HCT116 (cell line): ENCODE data around the gene SLC4A4.

Experiments used
- EZH2 ChIP-seq: fragments of 200-600 bp; sonication (generic); IDR thresholded peaks from 2 replicates; pipeline ENCODE4 v1.6.1; 2017; ENCODE audit warnings: antibody characterized with exemption, mixed run types
- FOSL1 ChIP-seq: IDR thresholded peaks from 2 replicates; pipeline ENCODE4 v1.6.1; 2012; ENCODE audit warnings: low read depth
- POLR2A ChIP-seq: IDR thresholded peaks from 2 replicates; pipeline ENCODE4 v1.7.0; 2011; ENCODE audit warnings: borderline replicate concordance; ENCODE audit not compliant: insufficient read depth, insufficient read length; ENCODE audit errors: extremely low read depth
- SIN3A ChIP-seq: IDR thresholded peaks from 2 replicates; pipeline ENCODE4 v1.6.1; 2012; ENCODE audit warnings: low read depth
- TF ChIP-seq, protein P1 (sequence below): IDR thresholded peaks from 2 replicates; pipeline ENCODE4 v1.6.1; 2012; ENCODE audit warnings: low read depth
- TF ChIP-seq, protein P2 (sequence below), 3 experiments: fragments of 200-600 bp in 1 of 3; sonication (generic) in 1 of 3; IDR thresholded peaks in 2 of 3; conservative IDR thresholded peaks in 1 of 3; 2 replicates each; pipeline ENCODE4 v1.5.1; 2012 to 2017; ENCODE audit warnings: low read depth in 2 of 3, low read length in 2 of 3, antibody characterized with exemption in 1 of 3, borderline replicate concordance in 1 of 3, control low read depth in 1 of 3, mild to moderate bottlenecking in 1 of 3, mixed read lengths in 1 of 3, mixed run types in 1 of 3, moderate library complexity in 1 of 3; ENCODE audit not compliant: insufficient read depth in 1 of 3
- TF ChIP-seq, protein P3 (sequence below): IDR thresholded peaks from 2 replicates; pipeline ENCODE4 v1.6.1; 2012

DNA sequence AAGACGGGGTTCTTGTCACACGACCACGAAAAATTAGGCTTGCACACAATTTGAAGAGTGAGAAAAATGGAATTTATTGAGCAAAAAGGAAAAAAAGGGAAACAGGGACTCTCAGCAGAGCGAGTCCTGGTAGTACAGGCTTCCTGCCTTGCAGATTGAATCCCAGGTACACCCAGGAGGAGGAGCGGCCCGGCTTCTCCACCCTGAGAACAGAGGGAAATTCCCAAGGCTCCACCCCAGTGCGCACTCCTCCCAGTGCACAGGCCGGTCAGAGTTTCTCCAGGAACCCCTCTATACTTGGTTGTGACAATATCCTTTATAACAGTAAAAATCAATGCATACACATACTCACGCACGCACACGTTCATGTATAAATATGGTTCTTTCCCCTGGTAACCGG, 22.0 kb downstream of the SLC4A4 start:
- TF ChIP-seq, protein P1, sequence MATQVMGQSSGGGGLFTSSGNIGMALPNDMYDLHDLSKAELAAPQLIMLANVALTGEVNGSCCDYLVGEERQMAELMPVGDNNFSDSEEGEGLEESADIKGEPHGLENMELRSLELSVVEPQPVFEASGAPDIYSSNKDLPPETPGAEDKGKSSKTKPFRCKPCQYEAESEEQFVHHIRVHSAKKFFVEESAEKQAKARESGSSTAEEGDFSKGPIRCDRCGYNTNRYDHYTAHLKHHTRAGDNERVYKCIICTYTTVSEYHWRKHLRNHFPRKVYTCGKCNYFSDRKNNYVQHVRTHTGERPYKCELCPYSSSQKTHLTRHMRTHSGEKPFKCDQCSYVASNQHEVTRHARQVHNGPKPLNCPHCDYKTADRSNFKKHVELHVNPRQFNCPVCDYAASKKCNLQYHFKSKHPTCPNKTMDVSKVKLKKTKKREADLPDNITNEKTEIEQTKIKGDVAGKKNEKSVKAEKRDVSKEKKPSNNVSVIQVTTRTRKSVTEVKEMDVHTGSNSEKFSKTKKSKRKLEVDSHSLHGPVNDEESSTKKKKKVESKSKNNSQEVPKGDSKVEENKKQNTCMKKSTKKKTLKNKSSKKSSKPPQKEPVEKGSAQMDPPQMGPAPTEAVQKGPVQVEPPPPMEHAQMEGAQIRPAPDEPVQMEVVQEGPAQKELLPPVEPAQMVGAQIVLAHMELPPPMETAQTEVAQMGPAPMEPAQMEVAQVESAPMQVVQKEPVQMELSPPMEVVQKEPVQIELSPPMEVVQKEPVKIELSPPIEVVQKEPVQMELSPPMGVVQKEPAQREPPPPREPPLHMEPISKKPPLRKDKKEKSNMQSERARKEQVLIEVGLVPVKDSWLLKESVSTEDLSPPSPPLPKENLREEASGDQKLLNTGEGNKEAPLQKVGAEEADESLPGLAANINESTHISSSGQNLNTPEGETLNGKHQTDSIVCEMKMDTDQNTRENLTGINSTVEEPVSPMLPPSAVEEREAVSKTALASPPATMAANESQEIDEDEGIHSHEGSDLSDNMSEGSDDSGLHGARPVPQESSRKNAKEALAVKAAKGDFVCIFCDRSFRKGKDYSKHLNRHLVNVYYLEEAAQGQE = no peak
- TF ChIP-seq EZH2 (no peak), POLR2A (no peak), FOSL1 (no peak), SIN3A (no peak)
- TF ChIP-seq, protein P2, sequence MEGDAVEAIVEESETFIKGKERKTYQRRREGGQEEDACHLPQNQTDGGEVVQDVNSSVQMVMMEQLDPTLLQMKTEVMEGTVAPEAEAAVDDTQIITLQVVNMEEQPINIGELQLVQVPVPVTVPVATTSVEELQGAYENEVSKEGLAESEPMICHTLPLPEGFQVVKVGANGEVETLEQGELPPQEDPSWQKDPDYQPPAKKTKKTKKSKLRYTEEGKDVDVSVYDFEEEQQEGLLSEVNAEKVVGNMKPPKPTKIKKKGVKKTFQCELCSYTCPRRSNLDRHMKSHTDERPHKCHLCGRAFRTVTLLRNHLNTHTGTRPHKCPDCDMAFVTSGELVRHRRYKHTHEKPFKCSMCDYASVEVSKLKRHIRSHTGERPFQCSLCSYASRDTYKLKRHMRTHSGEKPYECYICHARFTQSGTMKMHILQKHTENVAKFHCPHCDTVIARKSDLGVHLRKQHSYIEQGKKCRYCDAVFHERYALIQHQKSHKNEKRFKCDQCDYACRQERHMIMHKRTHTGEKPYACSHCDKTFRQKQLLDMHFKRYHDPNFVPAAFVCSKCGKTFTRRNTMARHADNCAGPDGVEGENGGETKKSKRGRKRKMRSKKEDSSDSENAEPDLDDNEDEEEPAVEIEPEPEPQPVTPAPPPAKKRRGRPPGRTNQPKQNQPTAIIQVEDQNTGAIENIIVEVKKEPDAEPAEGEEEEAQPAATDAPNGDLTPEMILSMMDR (IDR thresholded peaks at IDR 0.05 in 2 of 3, conservative IDR thresholded peaks at IDR 0.05 in 1 of 3; ENCODE audit: borderline replicate concordance in 1 of 3, insufficient read depth in 1 of 3, low read depth in 2 of 3, low read length in 2 of 3) = no peak
- TF ChIP-seq, protein P3, sequence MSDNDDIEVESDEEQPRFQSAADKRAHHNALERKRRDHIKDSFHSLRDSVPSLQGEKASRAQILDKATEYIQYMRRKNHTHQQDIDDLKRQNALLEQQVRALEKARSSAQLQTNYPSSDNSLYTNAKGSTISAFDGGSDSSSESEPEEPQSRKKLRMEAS = no peak
